H9 (cell line): ENCODE results near the gene ZNF471. TPM values are rescaled to one million over a fixed set of nuclear protein-coding genes. Genes with fewer than 3 reads are reported as not detected.

Source experiments
- DNase-seq: peaks from one replicate; pipeline ENCODE4 v3.0.0-alpha.2; 2017
- H2AFZ ChIP-seq: one replicate; pipeline ENCODE4 v1.6.1; 2013; ENCODE audit warnings: mild to moderate bottlenecking, low read length, control low read depth, moderate library complexity
- H2AK5ac ChIP-seq: 2 replicates; pipeline ENCODE4 v1.6.1; 2013; ENCODE audit warnings: low read length, control low read depth, mixed read lengths; ENCODE audit not compliant: insufficient read length
- H2BK120ac ChIP-seq: one replicate; pipeline ENCODE4 v1.6.1; 2013; ENCODE audit warnings: low read depth, mild to moderate bottlenecking, low read length, control low read depth, inconsistent platforms; ENCODE audit not compliant: poor library complexity, severe bottlenecking
- H2BK12ac ChIP-seq: 2 replicates; pipeline ENCODE4 v1.6.1; 2013; ENCODE audit warnings: low read length, control low read depth, mixed read lengths, low read depth; ENCODE audit not compliant: insufficient read length
- H2BK15ac ChIP-seq: 2 replicates; pipeline ENCODE4 v1.6.1; 2013; ENCODE audit warnings: low read depth, low read length, control low read depth
- H2BK20ac ChIP-seq: one replicate; pipeline ENCODE4 v1.6.1; 2013; ENCODE audit warnings: low read depth, mild to moderate bottlenecking, low read length, control low read depth, inconsistent platforms; ENCODE audit not compliant: poor library complexity, severe bottlenecking
- H2BK5ac ChIP-seq: 2 replicates; pipeline ENCODE4 v1.6.1; 2013; ENCODE audit warnings: low read length, control low read depth, mixed read lengths; ENCODE audit not compliant: insufficient read length
- H3K14ac ChIP-seq: 2 replicates; pipeline ENCODE4 v1.6.1; 2013; ENCODE audit warnings: low read length, control low read depth; ENCODE audit not compliant: insufficient read depth
- H3K18ac ChIP-seq: 2 replicates; pipeline ENCODE4 v1.6.1; 2013; ENCODE audit warnings: low read depth, mild to moderate bottlenecking, mixed read lengths, low read length, control low read depth; ENCODE audit not compliant: insufficient read length
- H3K23ac ChIP-seq: 2 replicates; pipeline ENCODE4 v1.6.1; 2013; ENCODE audit warnings: low read length, control low read depth, mixed read lengths, low read depth; ENCODE audit not compliant: insufficient read length
- H3K23me2 ChIP-seq: 2 replicates; pipeline ENCODE4 v1.6.1; 2013; ENCODE audit warnings: low read depth, mild to moderate bottlenecking, mixed read lengths, low read length, control low read depth; ENCODE audit not compliant: insufficient read length, poor library complexity, severe bottlenecking
- H3K27ac ChIP-seq: 2 replicates; pipeline ENCODE4 v1.5.1; 2013; ENCODE audit warnings: low read length, control low read depth, mixed read lengths, low read depth; ENCODE audit not compliant: insufficient read length
- H3K27me3 ChIP-seq: 2 replicates; pipeline ENCODE4 v1.6.1; 2013; ENCODE audit warnings: low read length, control low read depth, inconsistent platforms; ENCODE audit not compliant: insufficient read depth
- H3K4ac ChIP-seq: 2 replicates; pipeline ENCODE4 v1.6.1; 2013; ENCODE audit warnings: low read depth, mild to moderate bottlenecking, control low read depth, inconsistent platforms, low read length, moderate library complexity
- H3K4me1 ChIP-seq: 2 replicates; pipeline ENCODE4 v1.6.1; 2013; ENCODE audit warnings: low read length, control low read depth, inconsistent platforms; ENCODE audit not compliant: insufficient read depth
- H3K4me2 ChIP-seq: 2 replicates; pipeline ENCODE4 v1.6.1; 2013; ENCODE audit warnings: low read length, control low read depth, mixed read lengths; ENCODE audit not compliant: insufficient read length, insufficient read depth
- H3K56ac ChIP-seq: 2 replicates; pipeline ENCODE4 v1.6.1; 2013; ENCODE audit warnings: low read depth, mild to moderate bottlenecking, mixed read lengths, low read length, control low read depth; ENCODE audit not compliant: insufficient read length
- H3K79me1 ChIP-seq: 2 replicates; pipeline ENCODE4 v1.6.1; 2013; ENCODE audit warnings: low read depth, mild to moderate bottlenecking, moderate library complexity, low read length, control low read depth, inconsistent platforms; ENCODE audit not compliant: insufficient read depth, poor library complexity, severe bottlenecking
- H3K79me2 ChIP-seq: 2 replicates; pipeline ENCODE4 v1.6.1; 2013; ENCODE audit warnings: low read length, control low read depth, inconsistent platforms; ENCODE audit not compliant: insufficient read depth
- H3K9ac ChIP-seq: 2 replicates; pipeline ENCODE4 v1.6.1; 2013; ENCODE audit warnings: low read length, control low read depth, mixed read lengths; ENCODE audit not compliant: insufficient read length; ENCODE audit errors: extremely low read depth
- H3K9me3 ChIP-seq: one replicate; pipeline ENCODE4 v1.6.1; 2013; ENCODE audit warnings: low read depth, low read length, inconsistent platforms; ENCODE audit not compliant: control insufficient read depth
- H3T11ph ChIP-seq: one replicate; pipeline ENCODE4 v1.6.1; 2013; ENCODE audit warnings: mild to moderate bottlenecking, low read length, control low read depth, inconsistent platforms
- H4K20me1 ChIP-seq: one replicate; pipeline ENCODE4 v1.6.1; 2013; ENCODE audit not compliant: control insufficient read depth, insufficient read length, insufficient read depth
- H4K5ac ChIP-seq: 2 replicates; pipeline ENCODE4 v1.6.1; 2013; ENCODE audit warnings: low read depth, mild to moderate bottlenecking, mixed read lengths, low read length, control low read depth; ENCODE audit not compliant: insufficient read length
- H4K8ac ChIP-seq: replicated peaks from 2 replicates; pipeline ENCODE4 v1.6.1; 2013; ENCODE audit warnings: low read length, control low read depth, mixed read lengths, low read depth; ENCODE audit not compliant: insufficient read length
- H4K91ac ChIP-seq: 2 replicates; pipeline ENCODE4 v1.6.1; 2013; ENCODE audit warnings: low read depth, mild to moderate bottlenecking, moderate library complexity, mixed read lengths, low read length, control low read depth; ENCODE audit not compliant: insufficient read length
- H3K27ac Mint-ChIP-seq, 3 experiments: 2 replicates in 2 of 3; 3 replicates in 1 of 3; pipeline ENCODE4 v1.8.0; 2020 to 2021; ENCODE audit warnings: mixed read lengths in 3 of 3, mild to moderate bottlenecking in 1 of 3, moderate library complexity in 1 of 3
- H3K27me3 Mint-ChIP-seq: 2 replicates; pipeline ENCODE4 v1.8.0; 2021; ENCODE audit warnings: low read depth, mild to moderate bottlenecking, moderate library complexity, mixed read lengths
- H3K36me3 Mint-ChIP-seq, 3 experiments: 2 replicates in 2 of 3; 3 replicates in 1 of 3; pipeline ENCODE4 v1.8.0; 2020 to 2021; ENCODE audit warnings: low read depth in 3 of 3, mixed read lengths in 3 of 3; ENCODE audit not compliant: insufficient read depth in 1 of 3
- H3K4me1 Mint-ChIP-seq, 2 experiments: 2 replicates each; pipeline ENCODE4 v1.8.0; 2020; ENCODE audit warnings: mixed read lengths in 2 of 2
- H3K4me3 Mint-ChIP-seq, 2 experiments: 2 replicates in 1 of 2; 3 replicates in 1 of 2; pipeline ENCODE4 v1.8.0; 2020 to 2021; ENCODE audit warnings: mild to moderate bottlenecking in 2 of 2, mixed read lengths in 2 of 2, moderate library complexity in 1 of 2
- H3K9me3 Mint-ChIP-seq, 2 experiments: 2 replicates in 1 of 2; 3 replicates in 1 of 2; pipeline ENCODE4 v1.8.0; 2020; ENCODE audit warnings: mild to moderate bottlenecking in 2 of 2, mixed read lengths in 2 of 2, moderate library complexity in 1 of 2
- WGBS: extraction: QIAGEN DNeasy Blood & Tissue Kit; methylation state at CpG from one replicate; pipeline ENCODE4 v1.1.7; 2013; ENCODE audit warnings: missing lambda C conversion rate, low lambda C conversion rate, mixed read lengths; ENCODE audit not compliant: insufficient read length; ENCODE audit errors: extremely low coverage; 5-methylcytosine and 5-hydroxymethylcytosine counted together
- total RNA-seq: library from RNA; stranded (reverse); gene quantifications from 2 replicates; pipeline ENCODE4 v1.2.1, GENCODE V29; 2021
- TF ChIP-seq, protein P1 (sequence below): fragments of 200-600 bp; sonication (generic); conservative IDR thresholded peaks from 3 replicates; pipeline ENCODE4 v1.8.0; 2021; ENCODE audit warnings: antibody characterized with exemption, mild to moderate bottlenecking

Gene ZNF471
- total RNA-seq, 1 experiment from 2014 or later, result not detected

DNA sequence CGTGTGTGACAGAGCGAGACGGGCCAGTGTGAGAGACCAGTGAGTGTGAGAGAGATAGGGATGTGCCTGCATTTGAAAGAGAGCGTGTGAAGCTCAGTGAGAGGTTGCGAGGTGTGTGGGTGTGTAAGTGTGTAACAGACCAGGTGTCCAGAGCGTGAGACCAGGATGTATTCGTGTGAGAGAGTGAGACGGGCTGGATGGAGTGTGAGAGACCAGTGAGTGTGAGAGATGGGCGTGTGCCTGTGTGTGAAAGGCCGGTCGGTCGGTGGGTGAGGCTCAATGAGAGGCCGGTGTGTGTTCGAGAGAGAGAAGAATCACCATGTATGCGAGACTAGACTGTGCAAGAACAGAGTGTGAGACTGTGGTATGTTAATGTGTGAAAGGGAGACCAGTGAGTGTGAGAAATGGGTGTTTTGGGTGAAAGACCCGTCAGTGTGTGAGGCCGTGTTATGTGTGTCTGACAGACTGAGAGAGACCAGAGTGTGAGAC lies 679 bp downstream of the ZNF471 start:
- H3K27me3 Mint-ChIP-seq, result peaks cover 3% of the 10 kb centered on the region; the same call in 1 of the 2 replicates
- H3K4me3 Mint-ChIP-seq, result no peak overlapping the region
- no peak overlapping the region for H2AFZ ChIP-seq

More for the DNA sequence above, 679 bp downstream of the ZNF471 start:
- Histone ChIP-seq H3K4me2 (peak overlapping the region; percentile 98), H4K20me1 (no peaks in the 10 kb centered on the region), H2BK20ac (no peak overlapping the region), H3K18ac (no peak overlapping the region), H3K79me2 (no peaks in the 10 kb centered on the region), H3K27me3 (no peaks in the 10 kb centered on the region; the same call in 1 of the 2 replicates), H3K79me1 (no peaks in the 10 kb centered on the region), H3K14ac (no peak overlapping the region), H4K5ac (no peak overlapping the region), H2BK5ac (no peak overlapping the region), H3K4me1 (no peaks in the 10 kb centered on the region; the same call in 1 of the 2 replicates), H2BK120ac (no peak overlapping the region), H2AK5ac (no peak overlapping the region), H3K23ac (no peak overlapping the region), H3T11ph (no peak overlapping the region), H3K23me2 (no peaks in the 10 kb centered on the region), H3K27ac (no peak overlapping the region), H3K9ac (peak overlapping the region; percentile 68), H3K4ac (no peak overlapping the region), H4K91ac (no peak overlapping the region), H3K56ac (peak overlapping the region; percentile 37), H2BK15ac (no peak overlapping the region), H2BK12ac (no peak overlapping the region), H3K9me3 (peaks cover 11% of the 10 kb centered on the region), H4K8ac (peak overlapping the region; percentile 61)
- peaks cover 0 to 15% (median 6%) of the 10 kb centered on the region in 3 experiments; a peak in 6 of 7 replicates for H3K36me3 Mint-ChIP-seq
- H3K9me3 Mint-ChIP-seq, result peaks cover 33 to 57% of the 10 kb centered on the region in 2 experiments
- H3K4me1 Mint-ChIP-seq, result no peaks in the 10 kb centered on the region
- WGBS, result no CpG with 5 or more reads among the region's 17 CpGs
- no peak overlapping the region for H3K27ac Mint-ChIP-seq
- no peak for DNase-seq
- TF ChIP-seq, protein P1, sequence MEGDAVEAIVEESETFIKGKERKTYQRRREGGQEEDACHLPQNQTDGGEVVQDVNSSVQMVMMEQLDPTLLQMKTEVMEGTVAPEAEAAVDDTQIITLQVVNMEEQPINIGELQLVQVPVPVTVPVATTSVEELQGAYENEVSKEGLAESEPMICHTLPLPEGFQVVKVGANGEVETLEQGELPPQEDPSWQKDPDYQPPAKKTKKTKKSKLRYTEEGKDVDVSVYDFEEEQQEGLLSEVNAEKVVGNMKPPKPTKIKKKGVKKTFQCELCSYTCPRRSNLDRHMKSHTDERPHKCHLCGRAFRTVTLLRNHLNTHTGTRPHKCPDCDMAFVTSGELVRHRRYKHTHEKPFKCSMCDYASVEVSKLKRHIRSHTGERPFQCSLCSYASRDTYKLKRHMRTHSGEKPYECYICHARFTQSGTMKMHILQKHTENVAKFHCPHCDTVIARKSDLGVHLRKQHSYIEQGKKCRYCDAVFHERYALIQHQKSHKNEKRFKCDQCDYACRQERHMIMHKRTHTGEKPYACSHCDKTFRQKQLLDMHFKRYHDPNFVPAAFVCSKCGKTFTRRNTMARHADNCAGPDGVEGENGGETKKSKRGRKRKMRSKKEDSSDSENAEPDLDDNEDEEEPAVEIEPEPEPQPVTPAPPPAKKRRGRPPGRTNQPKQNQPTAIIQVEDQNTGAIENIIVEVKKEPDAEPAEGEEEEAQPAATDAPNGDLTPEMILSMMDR, result no peak
